ENCODE measurements around the gene FAM131A. TPM values are rescaled to one million over a fixed set of nuclear protein-coding genes. Genes with fewer than 3 reads are reported as not detected.

Gene FAM131A
- total RNA-seq, 1 donor from 2014 or later, result 17.4 TPM

DNA sequence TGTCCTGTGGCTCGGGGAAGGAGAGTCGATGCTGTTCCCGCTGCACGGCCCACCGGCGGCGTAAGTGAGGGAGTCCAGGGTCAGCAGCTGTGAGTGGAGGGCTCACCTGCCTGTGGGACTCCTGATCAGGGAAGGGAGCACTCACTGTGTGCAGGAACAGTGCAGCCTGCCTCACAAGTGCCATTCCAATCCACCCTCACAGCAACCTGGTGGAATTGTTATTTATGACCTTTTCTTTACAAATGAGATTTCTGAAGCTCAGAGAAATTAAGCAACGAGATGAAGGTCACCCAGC is 51.5 kb downstream of the FAM131A start:
- Mint-ChIP-seq H3K36me3 (no peaks in the 10 kb centered on the region), H3K27ac (no peak overlapping the region), H3K4me3 (no peak overlapping the region), H3K9me3 (no peaks in the 10 kb centered on the region), H3K27me3 (ENCODE audit: low read depth) (peaks cover 3% of the 10 kb centered on the region), H3K4me1 (no peaks in the 10 kb centered on the region)
- no peak for DNase-seq (ENCODE audit: low spot score in 2 of 2, unreplicated experiment in 2 of 2)
- TF ChIP-seq, protein P1, sequence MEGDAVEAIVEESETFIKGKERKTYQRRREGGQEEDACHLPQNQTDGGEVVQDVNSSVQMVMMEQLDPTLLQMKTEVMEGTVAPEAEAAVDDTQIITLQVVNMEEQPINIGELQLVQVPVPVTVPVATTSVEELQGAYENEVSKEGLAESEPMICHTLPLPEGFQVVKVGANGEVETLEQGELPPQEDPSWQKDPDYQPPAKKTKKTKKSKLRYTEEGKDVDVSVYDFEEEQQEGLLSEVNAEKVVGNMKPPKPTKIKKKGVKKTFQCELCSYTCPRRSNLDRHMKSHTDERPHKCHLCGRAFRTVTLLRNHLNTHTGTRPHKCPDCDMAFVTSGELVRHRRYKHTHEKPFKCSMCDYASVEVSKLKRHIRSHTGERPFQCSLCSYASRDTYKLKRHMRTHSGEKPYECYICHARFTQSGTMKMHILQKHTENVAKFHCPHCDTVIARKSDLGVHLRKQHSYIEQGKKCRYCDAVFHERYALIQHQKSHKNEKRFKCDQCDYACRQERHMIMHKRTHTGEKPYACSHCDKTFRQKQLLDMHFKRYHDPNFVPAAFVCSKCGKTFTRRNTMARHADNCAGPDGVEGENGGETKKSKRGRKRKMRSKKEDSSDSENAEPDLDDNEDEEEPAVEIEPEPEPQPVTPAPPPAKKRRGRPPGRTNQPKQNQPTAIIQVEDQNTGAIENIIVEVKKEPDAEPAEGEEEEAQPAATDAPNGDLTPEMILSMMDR (IDR thresholded peaks at IDR 0.05; ENCODE audit: unreplicated experiment), result no peak

DNA sequence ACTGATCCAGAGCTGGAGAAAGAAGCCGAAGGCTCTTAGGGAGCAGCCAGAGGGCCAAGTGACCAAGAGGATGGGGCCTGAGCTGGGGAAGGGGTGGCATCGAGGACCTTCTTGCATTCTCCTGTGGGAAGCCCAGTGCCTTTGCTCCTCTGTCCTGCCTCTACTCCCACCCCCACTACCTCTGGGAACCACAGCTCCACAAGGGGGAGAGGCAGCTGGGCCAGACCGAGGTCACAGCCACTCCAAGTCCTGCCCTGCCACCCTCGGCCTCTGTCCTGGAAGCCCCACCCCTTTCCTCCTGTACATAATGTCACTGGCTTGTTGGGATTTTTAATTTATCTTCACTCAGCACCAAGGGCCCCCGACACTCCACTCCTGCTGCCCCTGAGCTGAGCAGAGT is 52.0 kb downstream of the FAM131A start:
- Mint-ChIP-seq H3K4me3 (no peak overlapping the region), H3K9me3 (no peaks in the 10 kb centered on the region), H3K4me1 (no peaks in the 10 kb centered on the region), H3K36me3 (no peaks in the 10 kb centered on the region), H3K27ac (no peak overlapping the region), H3K27me3 (ENCODE audit: low read depth) (peaks cover 3% of the 10 kb centered on the region)
- no peak for DNase-seq (ENCODE audit: low spot score in 2 of 2, unreplicated experiment in 2 of 2)
- TF ChIP-seq, protein P1 (IDR thresholded peaks at IDR 0.05; ENCODE audit: unreplicated experiment), result no peak

DNA sequence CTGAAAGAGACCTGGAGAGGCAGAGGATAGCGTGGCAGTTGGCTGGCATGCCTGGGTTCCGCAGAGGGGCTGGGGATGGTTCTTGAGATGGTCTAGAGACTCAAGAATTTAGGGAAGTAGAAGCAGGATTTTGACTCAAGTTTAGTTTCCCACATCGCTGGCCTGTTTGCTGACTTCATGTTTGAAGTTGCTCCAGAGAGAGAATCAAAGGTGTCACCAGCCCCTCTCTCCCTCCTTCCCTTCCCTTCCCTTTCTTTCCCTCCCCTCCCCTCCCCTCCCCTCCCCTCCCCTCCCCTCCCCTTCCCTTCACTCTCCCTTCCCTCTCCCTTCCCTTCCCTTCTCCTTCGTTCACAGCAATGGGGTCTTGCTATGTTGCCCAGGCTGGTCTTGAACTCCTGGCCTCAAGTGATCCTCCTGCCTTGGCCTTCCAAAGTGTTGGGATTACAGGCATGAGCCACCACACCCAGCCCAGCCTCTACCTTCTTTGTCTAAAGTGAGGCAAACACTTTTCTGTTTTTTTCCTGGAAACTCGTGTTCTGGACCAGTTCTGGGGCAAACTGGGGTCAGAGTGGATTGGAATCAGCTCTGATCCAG is 52.6 kb downstream of the FAM131A start:
- TF ChIP-seq, protein P1 (IDR thresholded peaks at IDR 0.05; ENCODE audit: unreplicated experiment), result no peak
- Mint-ChIP-seq H3K9me3 (no peaks in the 10 kb centered on the region), H3K27ac (no peak overlapping the region), H3K4me3 (no peak overlapping the region), H3K4me1 (no peaks in the 10 kb centered on the region), H3K36me3 (no peaks in the 10 kb centered on the region), H3K27me3 (ENCODE audit: low read depth) (peaks cover 3% of the 10 kb centered on the region)
- DNase-seq (ENCODE audit: low spot score in 2 of 2, unreplicated experiment in 2 of 2), result no peak

DNA sequence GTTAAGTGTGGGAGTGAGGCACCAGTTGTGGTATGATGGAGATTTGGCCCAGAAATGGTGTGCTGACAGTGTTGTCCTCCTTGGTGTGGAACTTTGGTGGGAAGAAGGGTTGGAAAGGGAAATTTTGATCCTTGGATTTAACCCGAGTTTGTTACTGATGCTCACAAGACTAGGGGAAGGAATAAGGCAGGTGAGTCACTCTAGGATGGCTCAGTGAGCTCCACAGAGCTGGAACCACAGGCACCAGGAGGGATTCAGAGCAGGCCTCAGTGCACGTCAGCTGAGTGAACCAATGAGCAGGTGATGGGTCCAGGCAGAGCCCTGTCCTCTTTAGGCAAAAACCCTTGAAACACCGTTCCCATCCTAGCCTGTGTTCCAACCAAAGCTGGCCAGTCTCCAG is 53.9 kb downstream of the FAM131A start:
- H3K4me3 Mint-ChIP-seq, result no peak overlapping the region
- TF ChIP-seq, protein P1 (IDR thresholded peaks at IDR 0.05; ENCODE audit: unreplicated experiment), result no peak
- no peaks in the 10 kb centered on the region for H3K36me3 Mint-ChIP-seq

DNA sequence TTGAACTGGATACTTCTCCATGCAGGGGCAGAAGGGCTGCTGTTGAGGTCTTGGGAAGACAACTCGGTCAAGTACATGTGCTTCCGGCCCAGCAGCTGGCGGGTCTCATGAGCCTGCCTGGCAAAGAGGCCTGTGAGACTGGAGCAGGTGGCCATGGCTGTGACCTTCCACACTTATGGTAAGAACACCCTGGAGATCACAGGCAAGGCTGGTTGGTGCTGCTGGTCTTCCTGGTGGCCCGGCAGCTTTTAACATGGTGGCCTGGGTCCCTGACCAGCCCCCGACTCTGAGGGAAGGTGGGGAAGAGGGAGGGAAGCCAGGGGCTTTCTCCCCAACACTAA is 57.9 kb downstream of the FAM131A start:
- Mint-ChIP-seq H3K4me1 (no peaks in the 10 kb centered on the region), H3K9me3 (no peaks in the 10 kb centered on the region), H3K27ac (no peak overlapping the region), H3K27me3 (ENCODE audit: low read depth) (peaks cover 15% of the 10 kb centered on the region), H3K4me3 (no peak overlapping the region), H3K36me3 (no peaks in the 10 kb centered on the region)
- TF ChIP-seq, protein P1 (IDR thresholded peaks at IDR 0.05; ENCODE audit: unreplicated experiment), result no peak
- no peak for DNase-seq (ENCODE audit: low spot score in 2 of 2, unreplicated experiment in 2 of 2)

More for the DNA sequence above, 53.9 kb downstream of the FAM131A start:
- H3K9me3 Mint-ChIP-seq, result no peaks in the 10 kb centered on the region
- peaks cover 3% of the 10 kb centered on the region for H3K27me3 Mint-ChIP-seq (ENCODE audit: low read depth)
- DNase-seq (ENCODE audit: low spot score in 2 of 2, unreplicated experiment in 2 of 2), result no peak
- no peaks in the 10 kb centered on the region for H3K4me1 Mint-ChIP-seq
- no peak overlapping the region for H3K27ac Mint-ChIP-seq

Other genes with a start within 250 kb of the FAM131A start
- not detected in 3 replicates for gene HTR3E, start 240.5 kb upstream of the FAM131A start, total RNA-seq
- gene EIF2B5, start 202.2 kb upstream of the FAM131A start, total RNA-seq, result 38.2 to 42.2 TPM (median 39.0 TPM) in 3 replicates
- gene DVL3, start 182.2 kb upstream of the FAM131A start, total RNA-seq, result 158 to 162 TPM (median 159 TPM) in 3 replicates
- 247 to 261 TPM (median 254 TPM) in 3 replicates for gene AP2M1, start 162.7 kb upstream of the FAM131A start, total RNA-seq
- 65.7 to 67.9 TPM (median 67.8 TPM) in 3 replicates for gene ABCF3, start 151.4 kb upstream of the FAM131A start, total RNA-seq
- gene VWA5B2, start 108.0 kb upstream of the FAM131A start, total RNA-seq, result 0.36 to 1.1 TPM (median 0.78 TPM) in 3 replicates
- gene ALG3, start 88.6 kb upstream of the FAM131A start, total RNA-seq, result 36.0 to 40.9 TPM (median 36.6 TPM) in 3 replicates
- gene EEF1AKMT4, start 87.9 kb upstream of the FAM131A start, total RNA-seq, result 3.8 to 4.9 TPM (median 4.2 TPM) in 3 replicates
- 0.16 TPM in 2 of 3 replicates, not detected in the other for gene CAMK2N2, start 76.0 kb upstream of the FAM131A start, total RNA-seq
- not detected in 3 replicates for gene ECE2, start 61.6 kb upstream of the FAM131A start, total RNA-seq
- 223 to 240 TPM (median 232 TPM) in 3 replicates for gene PSMD2, start 38.4 kb upstream of the FAM131A start, total RNA-seq
- 364 to 377 TPM (median 376 TPM) in 3 replicates for gene EIF4G1, start 23.0 kb upstream of the FAM131A start, total RNA-seq
- 16.6 to 17.0 TPM (median 16.9 TPM) in 3 replicates for gene CLCN2, start 24.0 kb downstream of the FAM131A start, total RNA-seq
- 76.4 to 82.4 TPM (median 78.7 TPM) in 3 replicates for gene POLR2H, start 24.1 kb downstream of the FAM131A start, total RNA-seq
- gene THPO, start 40.6 kb downstream of the FAM131A start, total RNA-seq, result 0.56 to 1.1 TPM (median 0.63 TPM) in 3 replicates
- 5.6 to 6.8 TPM (median 6.4 TPM) in 3 replicates for gene CHRD, start 42.5 kb downstream of the FAM131A start, total RNA-seq
- gene EPHB3, start 224.2 kb downstream of the FAM131A start, total RNA-seq, result 98.9 to 115 TPM (median 106 TPM) in 3 replicates

Measured in mesothelial cell of epicardium (in vitro differentiated cells).